Femur (tissue), 1 donor: ENCODE measurements around the gene STAM2.
A peak's percentile ranks its signal among the peaks of the same experiment; 100 is the strongest.
"Not testable (repeated sequence)": the region's sequence is repeated elsewhere in the genome, so short reads cannot be mapped to it uniquely, and the experiment has no call there.

Source experiments
- DNase-seq: peaks from one replicate; pipeline ENCODE4 v3.0.0-alpha.2; 2017

The STAM2 gene

GRCh38 chr2:152100961-152101360 is 74.6 kb downstream of the STAM2 start:
- DNase-seq, result no peak

- DNase-seq, result peak; percentile 33
Measured at GRCh38 chr2:152099367-152100050, 76.1 kb downstream of the STAM2 start.

GRCh38 chr2:152098496-152099366 is 76.8 kb downstream of the STAM2 start, which contains the start of gene CACNB4:
CACNB4 (minus strand) TSS chr2:152099044.
- DNase-seq, result peak; percentile 51

GRCh38 chr2:152097801-152098495 is 77.6 kb downstream of the STAM2 start:
- peak; percentile 49 for DNase-seq

- peak; percentile 28 for DNase-seq
Measured at GRCh38 chr2:152097290-152097800, 78.2 kb downstream of the STAM2 start.

GRCh38 chr2:152095146-152095545 is 80.4 kb downstream of the STAM2 start:
- DNase-seq, result no peak

- DNase-seq, result no peak
Measured at GRCh38 chr2:152094014-152094413, 81.5 kb downstream of the STAM2 start.

GRCh38 chr2:152093464-152093863 is 82.1 kb downstream of the STAM2 start:
- peak; percentile 52 for DNase-seq

- no peak for DNase-seq
Measured at GRCh38 chr2:152092095-152092494, 83.5 kb downstream of the STAM2 start.

GRCh38 chr2:152090726-152091125 is 84.8 kb downstream of the STAM2 start:
- DNase-seq, result not testable (repeated sequence)

GRCh38 chr2:152089238-152089637 is 86.3 kb downstream of the STAM2 start:
- no peak for DNase-seq

GRCh38 chr2:152088006-152088405 is 87.6 kb downstream of the STAM2 start:
- DNase-seq, result no peak

GRCh38 chr2:152086231-152086630 is 89.3 kb downstream of the STAM2 start:
- DNase-seq, result no peak

- DNase-seq, result no peak
Measured at GRCh38 chr2:152084076-152084475, 91.5 kb downstream of the STAM2 start.

GRCh38 chr2:152083202-152083875 is 92.2 kb downstream of the STAM2 start:
- DNase-seq, result no peak

GRCh38 chr2:152078662-152079061 is 96.9 kb downstream of the STAM2 start:
- DNase-seq, result no peak

- DNase-seq, result no peak
Measured at GRCh38 chr2:152078023-152078422, 97.5 kb downstream of the STAM2 start.

GRCh38 chr2:152075461-152076050 is 100.0 kb downstream of the STAM2 start:
- DNase-seq, result no peak

- DNase-seq, result no peak
Measured at GRCh38 chr2:152072011-152072410, 103.6 kb downstream of the STAM2 start.

- DNase-seq, result no peak
Measured at GRCh38 chr2:152071518-152071917, 104.0 kb downstream of the STAM2 start.

GRCh38 chr2:152071092-152071491 is 104.5 kb downstream of the STAM2 start:
- DNase-seq, result no peak

- no peak for DNase-seq
Measured at GRCh38 chr2:152068226-152068625, 107.3 kb downstream of the STAM2 start.
